K562 (cell line): Measurements from ENCODE around the gene GCN1. TPM values are rescaled to one million over a fixed set of nuclear protein-coding genes. Genes with fewer than 3 reads are reported as not detected.

Experiments used
- polyA plus RNA-seq, 8 experiments: library from polyadenylated mRNA; depleted of rRNA in 4 of 8; stranded (reverse) in 5 of 8; unstranded in 3 of 8; fragments of >200 nt; fragmentation: Nextera tagmentation in 2 of 8; fragmentation: Illumina TruSeq in 1 of 8; extraction: Ambion mirVana in 2 of 8; extraction: Trizol in 1 of 8; gene quantifications; 2 replicates each; pipeline versions ENCODE4 v1.2.1 to v1.2.3, GENCODE V29; 2011 to 2014; ENCODE audit warnings: inconsistent platforms in 1 of 8, missing spikeins in 1 of 8
- total RNA-seq, 7 experiments: library from RNA; depleted of rRNA in 6 of 7; stranded (reverse); fragments of >200 nt in 6 of 7; fragmentation: Illumina TruSeq in 2 of 7; extraction: Trizol in 2 of 7; gene quantifications; 2 replicates each; pipeline versions ENCODE4 v1.2.1 to v1.2.3, GENCODE V29; 2011 to 2021; ENCODE audit warnings: low replicate concordance in 1 of 7
- TF ChIP-seq, protein P1 (sequence below): fragments of 450-650 bp; IDR thresholded peaks from 2 replicates; pipeline ENCODE4 v1.6.1; 2016; ENCODE audit warnings: borderline replicate concordance
- TF ChIP-seq, protein P2 (sequence below): sonication (generic); formaldehyde crosslinking; IDR thresholded peaks from 2 replicates; pipeline ENCODE4 v1.8.0; 2022; ENCODE audit warnings: missing genetic modification reagents, mild to moderate bottlenecking, moderate library complexity, borderline replicate concordance
- TF ChIP-seq, protein P3 (sequence below): sonication (generic); formaldehyde crosslinking; IDR thresholded peaks from 2 replicates; pipeline ENCODE4 v1.8.0; 2022; ENCODE audit warnings: mild to moderate bottlenecking, missing genetic modification reagents

Gene GCN1
- total and polyA plus RNA-seq, 9 of the 15 experiments (the other 6 are each of a cell fraction or from before 2014, with no cell fraction given), result 11.9 to 190 (median 51.7) TPM

DNA sequence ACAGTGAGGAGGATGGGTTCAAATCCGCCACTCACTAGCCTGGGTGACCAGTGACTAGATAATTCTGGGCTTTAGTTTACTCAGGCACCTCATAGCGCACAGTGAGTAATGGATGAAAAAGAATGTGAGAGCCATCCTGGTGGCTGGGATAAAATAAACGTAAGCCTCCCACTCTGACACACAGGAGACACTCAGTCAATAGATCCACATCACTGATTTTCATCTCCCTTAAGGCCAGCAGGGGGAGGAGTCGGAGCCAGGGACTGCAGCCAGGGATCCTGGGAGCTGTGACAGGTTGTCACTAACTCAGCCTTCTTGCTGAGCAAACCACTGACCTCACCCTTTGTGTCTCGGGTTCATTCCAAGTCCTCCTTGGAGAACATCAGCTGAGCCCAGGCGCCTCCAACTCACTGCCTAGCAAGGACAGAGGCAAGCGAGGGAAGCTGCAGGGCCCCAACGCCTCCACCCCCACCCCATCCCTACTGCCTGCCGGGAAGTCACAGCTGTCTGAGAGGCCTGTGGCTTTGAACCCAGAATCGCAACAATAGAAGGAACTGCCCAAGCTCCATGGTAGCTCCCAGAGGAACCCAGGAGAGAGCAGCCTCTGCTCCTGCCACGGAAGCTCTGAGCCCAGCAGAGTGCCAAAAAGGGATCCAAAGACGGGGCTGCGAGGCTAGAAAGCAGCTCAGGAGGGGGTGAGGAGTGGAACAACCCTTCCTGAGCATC, 40.3 kb upstream of the GCN1 start (continued):
- TF ChIP-seq, protein P1, sequence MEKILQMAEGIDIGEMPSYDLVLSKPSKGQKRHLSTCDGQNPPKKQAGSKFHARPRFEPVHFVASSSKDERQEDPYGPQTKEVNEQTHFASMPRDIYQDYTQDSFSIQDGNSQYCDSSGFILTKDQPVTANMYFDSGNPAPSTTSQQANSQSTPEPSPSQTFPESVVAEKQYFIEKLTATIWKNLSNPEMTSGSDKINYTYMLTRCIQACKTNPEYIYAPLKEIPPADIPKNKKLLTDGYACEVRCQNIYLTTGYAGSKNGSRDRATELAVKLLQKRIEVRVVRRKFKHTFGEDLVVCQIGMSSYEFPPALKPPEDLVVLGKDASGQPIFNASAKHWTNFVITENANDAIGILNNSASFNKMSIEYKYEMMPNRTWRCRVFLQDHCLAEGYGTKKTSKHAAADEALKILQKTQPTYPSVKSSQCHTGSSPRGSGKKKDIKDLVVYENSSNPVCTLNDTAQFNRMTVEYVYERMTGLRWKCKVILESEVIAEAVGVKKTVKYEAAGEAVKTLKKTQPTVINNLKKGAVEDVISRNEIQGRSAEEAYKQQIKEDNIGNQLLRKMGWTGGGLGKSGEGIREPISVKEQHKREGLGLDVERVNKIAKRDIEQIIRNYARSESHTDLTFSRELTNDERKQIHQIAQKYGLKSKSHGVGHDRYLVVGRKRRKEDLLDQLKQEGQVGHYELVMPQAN, result no peak
- TF ChIP-seq, protein P2, sequence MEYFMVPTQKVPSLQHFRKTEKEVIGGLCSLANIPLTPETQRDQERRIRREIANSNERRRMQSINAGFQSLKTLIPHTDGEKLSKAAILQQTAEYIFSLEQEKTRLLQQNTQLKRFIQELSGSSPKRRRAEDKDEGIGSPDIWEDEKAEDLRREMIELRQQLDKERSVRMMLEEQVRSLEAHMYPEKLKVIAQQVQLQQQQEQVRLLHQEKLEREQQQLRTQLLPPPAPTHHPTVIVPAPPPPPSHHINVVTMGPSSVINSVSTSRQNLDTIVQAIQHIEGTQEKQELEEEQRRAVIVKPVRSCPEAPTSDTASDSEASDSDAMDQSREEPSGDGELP (CRISPR knock-in tag), result peak; percentile 93
- TF ChIP-seq, protein P3, sequence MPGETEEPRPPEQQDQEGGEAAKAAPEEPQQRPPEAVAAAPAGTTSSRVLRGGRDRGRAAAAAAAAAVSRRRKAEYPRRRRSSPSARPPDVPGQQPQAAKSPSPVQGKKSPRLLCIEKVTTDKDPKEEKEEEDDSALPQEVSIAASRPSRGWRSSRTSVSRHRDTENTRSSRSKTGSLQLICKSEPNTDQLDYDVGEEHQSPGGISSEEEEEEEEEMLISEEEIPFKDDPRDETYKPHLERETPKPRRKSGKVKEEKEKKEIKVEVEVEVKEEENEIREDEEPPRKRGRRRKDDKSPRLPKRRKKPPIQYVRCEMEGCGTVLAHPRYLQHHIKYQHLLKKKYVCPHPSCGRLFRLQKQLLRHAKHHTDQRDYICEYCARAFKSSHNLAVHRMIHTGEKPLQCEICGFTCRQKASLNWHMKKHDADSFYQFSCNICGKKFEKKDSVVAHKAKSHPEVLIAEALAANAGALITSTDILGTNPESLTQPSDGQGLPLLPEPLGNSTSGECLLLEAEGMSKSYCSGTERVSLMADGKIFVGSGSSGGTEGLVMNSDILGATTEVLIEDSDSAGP, result no peak
- TF ChIP-seq, all 486 proteins: peak for 66
